ENCODE data around the gene POU3F3. TPM values are rescaled to one million over a fixed set of nuclear protein-coding genes. Genes with fewer than 3 reads are reported as not detected.

The POU3F3 gene
- polyA plus RNA-seq, 1 donor (not counting 4 experiments of a cell fraction or from before 2014, with no cell fraction given) = not detected

DNA sequence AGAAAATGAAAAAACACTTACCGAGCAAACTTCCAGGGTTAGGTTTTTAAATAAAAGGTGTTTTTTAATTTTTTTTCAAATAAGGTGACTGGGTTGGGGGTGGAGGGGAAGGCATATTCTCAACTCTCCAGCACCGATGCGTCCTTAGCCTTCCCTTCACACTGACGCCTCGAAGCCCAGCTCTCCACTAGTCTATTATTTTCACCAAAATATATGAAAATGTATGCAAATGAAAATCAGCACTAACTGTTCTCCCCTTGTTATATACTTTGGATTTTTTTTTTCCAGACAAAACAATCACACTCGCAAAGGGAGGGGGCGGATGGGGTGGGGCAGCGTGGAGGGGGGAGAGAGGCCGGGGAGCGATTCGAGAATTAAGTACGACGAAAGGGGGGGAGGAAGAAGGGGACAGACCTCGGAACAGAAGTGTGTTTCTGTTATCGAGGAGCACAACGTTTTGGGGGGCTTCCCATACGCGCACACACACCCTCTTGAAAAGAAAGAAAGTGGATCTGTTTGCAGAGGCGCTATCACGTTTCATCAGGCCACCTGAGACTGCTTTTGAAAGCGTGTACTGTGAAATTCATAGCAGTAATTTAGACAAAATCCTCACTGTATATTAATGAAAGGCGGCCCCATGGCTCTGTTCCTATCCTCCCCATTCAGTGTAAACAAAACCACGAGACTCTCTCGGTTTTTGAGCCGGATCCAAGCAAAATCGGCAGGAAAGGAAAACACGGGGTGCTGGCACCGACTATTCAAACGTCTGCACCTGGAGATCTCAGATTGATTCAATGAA, 2.4 kb upstream of the POU3F3 start:
- Histone ChIP-seq H3K4me1 (ENCODE audit: control insufficient read depth, extremely low read depth, insufficient read depth, low read length) (no peaks in the 10 kb centered on the region), H3K9ac (ENCODE audit: control insufficient read depth, extremely low read depth, insufficient read depth, low read length) (no peak overlapping the region), H3K36me3 (ENCODE audit: control insufficient read depth in 2 of 2, extremely low read depth in 1 of 2, insufficient read depth in 2 of 2, low read length in 2 of 2) (no peaks in the 10 kb centered on the region), H3K9me3 (ENCODE audit: control insufficient read depth, low read depth, low read length) (peaks cover under 1% of the 10 kb centered on the region), H2AFZ (ENCODE audit: control insufficient read depth, low read length) (no peak overlapping the region), H3K9me1 (ENCODE audit: control insufficient read depth, extremely low read depth, insufficient read depth, low read length) (no peaks in the 10 kb centered on the region), H3K27ac (ENCODE audit: control insufficient read depth, insufficient read depth, low read length) (no peak overlapping the region), H3K27me3 (ENCODE audit: control insufficient read depth, extremely low read depth, insufficient read depth, low read length) (peaks cover 73% of the 10 kb centered on the region), H3K4me3 (ENCODE audit: control insufficient read depth in 2 of 3, extremely low read depth in 1 of 3, insufficient read depth in 2 of 3, low read depth in 1 of 3, low read length in 3 of 3) (no peak overlapping the region), H3K79me2 (ENCODE audit: control insufficient read depth, insufficient read depth, low read length) (no peaks in the 10 kb centered on the region), H4K20me1 (ENCODE audit: control insufficient read depth, extremely low read depth, insufficient read depth, low read length) (no peaks in the 10 kb centered on the region), H3K4me2 (ENCODE audit: control insufficient read depth, extremely low read depth, insufficient read depth, low read depth, low read length) (no peak overlapping the region)
- DNase-seq (ENCODE audit: low read depth, low spot score) = no peak
- no peak for FAIRE-seq
- dilution Hi-C loops (cut with MboI; ENCODE audit: extremely low pct_ligation_motif_present, low sequenced_read_pairs) = no loop called here
- TF ChIP-seq, protein P1, sequence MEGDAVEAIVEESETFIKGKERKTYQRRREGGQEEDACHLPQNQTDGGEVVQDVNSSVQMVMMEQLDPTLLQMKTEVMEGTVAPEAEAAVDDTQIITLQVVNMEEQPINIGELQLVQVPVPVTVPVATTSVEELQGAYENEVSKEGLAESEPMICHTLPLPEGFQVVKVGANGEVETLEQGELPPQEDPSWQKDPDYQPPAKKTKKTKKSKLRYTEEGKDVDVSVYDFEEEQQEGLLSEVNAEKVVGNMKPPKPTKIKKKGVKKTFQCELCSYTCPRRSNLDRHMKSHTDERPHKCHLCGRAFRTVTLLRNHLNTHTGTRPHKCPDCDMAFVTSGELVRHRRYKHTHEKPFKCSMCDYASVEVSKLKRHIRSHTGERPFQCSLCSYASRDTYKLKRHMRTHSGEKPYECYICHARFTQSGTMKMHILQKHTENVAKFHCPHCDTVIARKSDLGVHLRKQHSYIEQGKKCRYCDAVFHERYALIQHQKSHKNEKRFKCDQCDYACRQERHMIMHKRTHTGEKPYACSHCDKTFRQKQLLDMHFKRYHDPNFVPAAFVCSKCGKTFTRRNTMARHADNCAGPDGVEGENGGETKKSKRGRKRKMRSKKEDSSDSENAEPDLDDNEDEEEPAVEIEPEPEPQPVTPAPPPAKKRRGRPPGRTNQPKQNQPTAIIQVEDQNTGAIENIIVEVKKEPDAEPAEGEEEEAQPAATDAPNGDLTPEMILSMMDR (optimal IDR thresholded peaks at IDR 0.05 in 1 of 3, IDR thresholded peaks at IDR 0.05 in 1 of 3, conservative IDR thresholded peaks at IDR 0.05 in 1 of 3; ENCODE audit: extremely low read depth in 1 of 3, insufficient read depth in 2 of 3, low read length in 3 of 3) = no peak
- no peak for TF ChIP-seq EZH2 (IDR thresholded peaks at IDR 0.05; ENCODE audit: low read length)

DNA sequence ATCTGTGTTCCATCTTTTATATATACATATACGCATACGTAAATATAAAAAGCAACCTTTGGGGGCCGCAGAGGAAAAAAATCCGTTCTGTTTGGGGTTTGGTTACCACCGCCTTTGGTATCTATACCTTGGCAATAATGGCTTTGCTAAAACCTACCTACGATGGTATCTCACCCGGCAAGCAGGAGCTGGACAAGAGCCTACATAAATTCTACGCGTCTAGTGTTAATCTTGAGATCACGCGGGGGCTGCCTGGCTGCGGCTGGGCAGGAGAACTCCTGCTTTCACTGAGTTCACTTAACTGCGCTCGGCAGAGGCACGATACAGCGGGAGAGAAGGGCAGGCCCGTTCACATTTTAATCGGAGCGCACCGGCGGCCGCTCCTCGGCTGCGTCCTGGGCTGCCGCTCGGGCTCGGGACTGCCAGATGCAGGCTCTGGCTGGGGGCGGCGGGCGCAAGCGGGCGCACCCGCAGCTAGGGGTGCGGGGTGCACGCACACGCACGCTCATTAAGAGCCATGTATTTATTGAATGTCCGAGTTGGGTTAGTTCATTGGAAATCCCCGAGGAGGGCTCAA, 1.7 kb upstream of the POU3F3 start:
- Histone ChIP-seq H3K4me1 (ENCODE audit: control insufficient read depth, extremely low read depth, insufficient read depth, low read length) (no peaks in the 10 kb centered on the region), H4K20me1 (ENCODE audit: control insufficient read depth, extremely low read depth, insufficient read depth, low read length) (no peaks in the 10 kb centered on the region), H3K27ac (ENCODE audit: control insufficient read depth, insufficient read depth, low read length) (no peak overlapping the region), H2AFZ (ENCODE audit: control insufficient read depth, low read length) (no peak overlapping the region), H3K9me3 (ENCODE audit: control insufficient read depth, low read depth, low read length) (peaks cover 2% of the 10 kb centered on the region), H3K9me1 (ENCODE audit: control insufficient read depth, extremely low read depth, insufficient read depth, low read length) (no peaks in the 10 kb centered on the region), H3K27me3 (ENCODE audit: control insufficient read depth, extremely low read depth, insufficient read depth, low read length) (peaks cover 73% of the 10 kb centered on the region), H3K79me2 (ENCODE audit: control insufficient read depth, insufficient read depth, low read length) (no peaks in the 10 kb centered on the region), H3K36me3 (ENCODE audit: control insufficient read depth in 2 of 2, extremely low read depth in 1 of 2, insufficient read depth in 2 of 2, low read length in 2 of 2) (no peaks in the 10 kb centered on the region), H3K9ac (ENCODE audit: control insufficient read depth, extremely low read depth, insufficient read depth, low read length) (no peak overlapping the region), H3K4me3 (ENCODE audit: control insufficient read depth in 2 of 3, extremely low read depth in 1 of 3, insufficient read depth in 2 of 3, low read depth in 1 of 3, low read length in 3 of 3) (peak overlapping the region in 1 of 3 experiments; percentile 3), H3K4me2 (ENCODE audit: control insufficient read depth, extremely low read depth, insufficient read depth, low read depth, low read length) (peak overlapping the region; percentile 32)
- TF ChIP-seq, protein P1 (optimal IDR thresholded peaks at IDR 0.05 in 1 of 3, IDR thresholded peaks at IDR 0.05 in 1 of 3, conservative IDR thresholded peaks at IDR 0.05 in 1 of 3; ENCODE audit: extremely low read depth in 1 of 3, insufficient read depth in 2 of 3, low read length in 3 of 3) = no peak
- TF ChIP-seq EZH2 (IDR thresholded peaks at IDR 0.05; ENCODE audit: low read length) = peak; percentile 99
- DNase-seq (ENCODE audit: low read depth, low spot score) (no peak), FAIRE-seq (no peak)
- dilution Hi-C loops (cut with MboI; ENCODE audit: extremely low pct_ligation_motif_present, low sequenced_read_pairs) = no loop called here

Data from keratinocyte (primary cell).